Measurements from ENCODE around the gene FAT1. TPM values are rescaled to one million over a fixed set of nuclear protein-coding genes. Genes with fewer than 3 reads are reported as not detected.

FAT1 gene
- total and polyA plus RNA-seq, 9 of the 15 experiments (the other 6 are each of a cell fraction or from before 2014, with no cell fraction given) = 6.0 to 38.4 (median 21.4) TPM

DNA sequence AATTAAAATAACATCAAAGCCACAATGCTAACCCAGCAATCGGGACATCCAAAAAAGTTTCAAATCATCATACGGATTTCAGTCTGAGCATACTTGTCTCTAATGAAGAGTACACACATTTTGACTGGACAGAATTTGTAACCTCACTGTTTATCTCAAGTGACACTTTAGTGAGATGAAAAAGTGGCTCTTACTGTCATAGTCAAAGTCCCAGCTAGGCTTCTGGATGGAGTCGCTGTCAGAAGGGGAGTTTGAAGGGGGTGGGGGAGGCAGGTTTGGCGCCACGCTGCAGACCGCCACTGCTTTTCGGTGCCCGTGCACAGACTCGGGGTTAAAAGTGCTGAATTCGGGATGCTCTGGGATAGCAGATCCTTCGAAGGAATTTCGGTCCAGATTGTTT lies 127.3 kb downstream of the FAT1 start:
- WGBS (ENCODE audit: insufficient coverage, low coverage, missing lambda C conversion rate) = 61% methylated on average over 11 of the region's 12 CpGs
- peaks cover 29% of the 10 kb centered on the region for H3K36me3 ChIP-seq (ENCODE audit: control insufficient read depth, insufficient read depth, low read length)
- no peak overlapping the region for H3K27ac ChIP-seq (ENCODE audit: extremely low read depth, low read depth, low read length)
- DNase-seq (ENCODE audit: extremely low read depth in 1 of 4, low spot score in 3 of 4) (no peak), ATAC-seq (no peak), FAIRE-seq (no peak)
- intact Hi-C loops (cut with micrococcal nuclease) (no loop called here), in situ Hi-C loops (cut with MboI) (loop anchor here (10.0 kb wide), 1 partner anchor 302 kb away; no protein-coding TSS in a partner anchor)
- no peak overlapping the region for H3K4me3 ChIP-seq
- H3K9me3 ChIP-seq (replicated peaks; ENCODE audit: control insufficient read depth, insufficient read depth, low read depth, low read length) = no peaks in the 10 kb centered on the region
- no peak for TF ChIP-seq RFX1 (IDR thresholded peaks at IDR 0.05)
- H3K4me2 ChIP-seq (ENCODE audit: insufficient read depth, low read length) = no peak overlapping the region
- no peak overlapping the region for H3K9ac ChIP-seq (ENCODE audit: insufficient read depth in 1 of 2, low read depth in 2 of 2, low read length in 2 of 2)
- no peaks in the 10 kb centered on the region for H3K4me1 ChIP-seq (replicated peaks in 1 of 2; ENCODE audit: control insufficient read depth in 2 of 2, insufficient read depth in 2 of 2, low read length in 2 of 2)
- H3K79me2 ChIP-seq (ENCODE audit: control insufficient read depth, insufficient read depth, low read length) = no peaks in the 10 kb centered on the region
- no peaks in the 10 kb centered on the region for H4K20me1 ChIP-seq (replicated peaks; ENCODE audit: control insufficient read depth, insufficient read depth, low read length)
- BruUV-seq (replicated peaks) = no TSS peak
- H3K27me3 ChIP-seq (ENCODE audit: control insufficient read depth in 2 of 2, insufficient read depth in 2 of 2, low read length in 2 of 2) = no peaks in the 10 kb centered on the region
- ChIA-PET CTCF (ENCODE audit: low intra/inter-chr PET ratio) (no interaction called here), POLR2A (no interaction called here)
- H2AFZ ChIP-seq (ENCODE audit: low read depth, low read length) = no peak overlapping the region
- H3K9me1 ChIP-seq (ENCODE audit: control insufficient read depth, insufficient read depth, low read length) = no peaks in the 10 kb centered on the region

DNA sequence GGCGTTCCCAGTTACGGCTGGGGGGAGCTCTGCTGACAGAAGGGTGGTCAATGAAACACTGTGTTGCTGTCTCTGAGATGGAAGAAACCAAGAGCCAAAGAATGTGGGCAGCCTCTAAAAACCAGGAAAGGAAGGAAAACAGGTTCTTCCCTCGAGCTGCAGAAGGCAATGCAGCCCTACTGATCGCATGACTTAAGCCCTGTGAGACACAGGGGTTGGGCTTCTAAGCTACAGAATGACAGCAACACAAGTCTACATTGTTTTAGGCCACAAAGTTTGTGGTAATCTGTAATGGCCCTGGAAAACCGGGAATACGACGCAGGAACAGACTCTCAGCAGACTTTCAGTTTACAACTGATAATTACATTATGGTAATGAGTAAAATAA lies 130.1 kb downstream of the FAT1 start:
- Histone ChIP-seq H3K36me3 (ENCODE audit: control insufficient read depth, insufficient read depth, low read length) (peaks cover 17% of the 10 kb centered on the region), H2AFZ (ENCODE audit: low read depth, low read length) (no peak overlapping the region), H3K4me3 (no peak overlapping the region), H3K4me2 (ENCODE audit: insufficient read depth, low read length) (no peak overlapping the region), H3K27ac (ENCODE audit: extremely low read depth, low read depth, low read length) (no peak overlapping the region), H3K79me2 (ENCODE audit: control insufficient read depth, insufficient read depth, low read length) (no peaks in the 10 kb centered on the region), H3K9me1 (ENCODE audit: control insufficient read depth, insufficient read depth, low read length) (no peaks in the 10 kb centered on the region), H4K20me1 (replicated peaks; ENCODE audit: control insufficient read depth, insufficient read depth, low read length) (no peaks in the 10 kb centered on the region), H3K4me1 (replicated peaks in 1 of 2; ENCODE audit: control insufficient read depth in 2 of 2, insufficient read depth in 2 of 2, low read length in 2 of 2) (no peaks in the 10 kb centered on the region), H3K9me3 (replicated peaks; ENCODE audit: control insufficient read depth, insufficient read depth, low read depth, low read length) (no peaks in the 10 kb centered on the region), H3K27me3 (ENCODE audit: control insufficient read depth in 2 of 2, insufficient read depth in 2 of 2, low read length in 2 of 2) (no peaks in the 10 kb centered on the region), H3K9ac (ENCODE audit: insufficient read depth in 1 of 2, low read depth in 2 of 2, low read length in 2 of 2) (no peak overlapping the region)
- DNase-seq (ENCODE audit: extremely low read depth in 1 of 4, low spot score in 3 of 4) (no peak), FAIRE-seq (no peak), ATAC-seq (no peak)
- ChIA-PET CTCF (ENCODE audit: low intra/inter-chr PET ratio) (no interaction called here), POLR2A (no interaction called here)
- 46% methylated on average over 7 of the region's 7 CpGs for WGBS (ENCODE audit: insufficient coverage, low coverage, missing lambda C conversion rate)
- BruUV-seq (replicated peaks) = no TSS peak
- intact Hi-C loops (cut with micrococcal nuclease) (no loop called here), in situ Hi-C loops (cut with MboI) (loop anchor here (10.0 kb wide), 1 partner anchor 299 kb away; no protein-coding TSS in a partner anchor)
- TF ChIP-seq, protein P1, sequence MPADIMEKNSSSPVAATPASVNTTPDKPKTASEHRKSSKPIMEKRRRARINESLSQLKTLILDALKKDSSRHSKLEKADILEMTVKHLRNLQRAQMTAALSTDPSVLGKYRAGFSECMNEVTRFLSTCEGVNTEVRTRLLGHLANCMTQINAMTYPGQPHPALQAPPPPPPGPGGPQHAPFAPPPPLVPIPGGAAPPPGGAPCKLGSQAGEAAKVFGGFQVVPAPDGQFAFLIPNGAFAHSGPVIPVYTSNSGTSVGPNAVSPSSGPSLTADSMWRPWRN (IDR thresholded peaks at IDR 0.05; ENCODE audit: low read depth) = no peak
- TF ChIP-seq CBFA2T2 (conservative IDR thresholded peaks at IDR 0.05) (no peak), CHCHD3 (CRISPR knock-in tag; IDR thresholded peaks at IDR 0.05) (no peak), ZNF311 (CRISPR knock-in tag; IDR thresholded peaks at IDR 0.05) (no peak), EP300 (IDR thresholded peaks at IDR 0.05; ENCODE audit: low read length) (no peak), CBX8 (IDR thresholded peaks at IDR 0.05; ENCODE audit: borderline replicate concordance, extremely low read depth, low read depth, low read length, poor library complexity, severe bottlenecking) (no peak), PRMT5 (CRISPR knock-in tag; IDR thresholded peaks at IDR 0.05) (no peak), BCL6 (CRISPR knock-in tag; IDR thresholded peaks at IDR 0.05) (no peak), TAF9B (IDR thresholded peaks at IDR 0.05; ENCODE audit: partially characterized antibody) (no peak), MAZ (CRISPR knock-in tag; conservative IDR thresholded peaks at IDR 0.05 in 1 of 2, IDR thresholded peaks at IDR 0.05 in 1 of 2) (no peak)
- TF ChIP-seq, protein P2, sequence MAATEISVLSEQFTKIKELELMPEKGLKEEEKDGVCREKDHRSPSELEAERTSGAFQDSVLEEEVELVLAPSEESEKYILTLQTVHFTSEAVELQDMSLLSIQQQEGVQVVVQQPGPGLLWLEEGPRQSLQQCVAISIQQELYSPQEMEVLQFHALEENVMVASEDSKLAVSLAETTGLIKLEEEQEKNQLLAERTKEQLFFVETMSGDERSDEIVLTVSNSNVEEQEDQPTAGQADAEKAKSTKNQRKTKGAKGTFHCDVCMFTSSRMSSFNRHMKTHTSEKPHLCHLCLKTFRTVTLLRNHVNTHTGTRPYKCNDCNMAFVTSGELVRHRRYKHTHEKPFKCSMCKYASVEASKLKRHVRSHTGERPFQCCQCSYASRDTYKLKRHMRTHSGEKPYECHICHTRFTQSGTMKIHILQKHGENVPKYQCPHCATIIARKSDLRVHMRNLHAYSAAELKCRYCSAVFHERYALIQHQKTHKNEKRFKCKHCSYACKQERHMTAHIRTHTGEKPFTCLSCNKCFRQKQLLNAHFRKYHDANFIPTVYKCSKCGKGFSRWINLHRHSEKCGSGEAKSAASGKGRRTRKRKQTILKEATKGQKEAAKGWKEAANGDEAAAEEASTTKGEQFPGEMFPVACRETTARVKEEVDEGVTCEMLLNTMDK (IDR thresholded peaks at IDR 0.05; ENCODE audit: borderline replicate concordance, insufficient read depth, low read depth, low read length, poor library complexity, severe bottlenecking) = no peak
- TF ChIP-seq, protein P3, sequence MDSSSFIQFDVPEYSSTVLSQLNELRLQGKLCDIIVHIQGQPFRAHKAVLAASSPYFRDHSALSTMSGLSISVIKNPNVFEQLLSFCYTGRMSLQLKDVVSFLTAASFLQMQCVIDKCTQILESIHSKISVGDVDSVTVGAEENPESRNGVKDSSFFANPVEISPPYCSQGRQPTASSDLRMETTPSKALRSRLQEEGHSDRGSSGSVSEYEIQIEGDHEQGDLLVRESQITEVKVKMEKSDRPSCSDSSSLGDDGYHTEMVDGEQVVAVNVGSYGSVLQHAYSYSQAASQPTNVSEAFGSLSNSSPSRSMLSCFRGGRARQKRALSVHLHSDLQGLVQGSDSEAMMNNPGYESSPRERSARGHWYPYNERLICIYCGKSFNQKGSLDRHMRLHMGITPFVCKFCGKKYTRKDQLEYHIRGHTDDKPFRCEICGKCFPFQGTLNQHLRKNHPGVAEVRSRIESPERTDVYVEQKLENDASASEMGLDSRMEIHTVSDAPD (CRISPR knock-in tag; IDR thresholded peaks at IDR 0.05) = no peak
